A549 (cell line): Measurements from ENCODE around the gene SSPN. TPM values are rescaled to one million over a fixed set of nuclear protein-coding genes. Genes with fewer than 3 reads are reported as not detected.

ENCODE experiments used
- ATAC-seq, 2 experiments: fragments of 200-7000 bp in 1 of 2; fragments of >200 bp in 1 of 2; cut with Nextera tagmentation in 1 of 2; cut with Tn5 transposase in 1 of 2; 3 replicates each; pipeline versions ENCODE4 v1.8.0 to v1.9.1; 2018 to 2020; ENCODE audit warnings: mild to moderate bottlenecking in 1 of 2, moderate library complexity in 1 of 2
- CTCF ChIA-PET: fragments of 300-600 bp; sonication (Branson Sonifier 250); formaldehyde crosslinking; extraction: SDS; loops from one replicate; lab custom pipeline; 2021; ENCODE audit warnings: antibody characterized with exemption, inconsistent platforms; lab: Yijun Ruan, JAX
- POLR2A ChIA-PET: fragments of 350-600 bp; formaldehyde crosslinking; extraction: SDS; loops from one replicate; lab custom pipeline; 2021; ENCODE audit warnings: antibody characterized with exemption, inconsistent platforms; lab: Yijun Ruan, JAX
- DNase-seq, 2 experiments: peaks; one replicate each; pipeline versions ENCODE4 v3.0.0 to v3.0.0-alpha.2; 2011 to 2016; ENCODE audit warnings: low read depth in 1 of 2, low spot score in 1 of 2
- FAIRE-seq: peaks from 2 replicates; lab custom pipeline; 2011; peaks lifted over from hg19 to GRCh38; lab: Jason Lieb, UNC
- H3K27ac ChIP-seq, 2 experiments: fragments of >200 bp; sonication (Bioruptor Twin); formaldehyde crosslinking; 3 replicates each; pipeline ENCODE4 v1.5.1; 2016 to 2017
- H3K4me1 ChIP-seq: fragments of >200 bp; sonication (Bioruptor Twin); formaldehyde crosslinking; 3 replicates; pipeline ENCODE4 v1.6.1; 2016
- H3K4me2 ChIP-seq: fragments of >200 bp; sonication (Bioruptor Twin); formaldehyde crosslinking; 3 replicates; pipeline ENCODE4 v1.6.1; 2016
- H3K4me3 ChIP-seq: fragments of >200 bp; sonication (Bioruptor Twin); formaldehyde crosslinking; 3 replicates; pipeline ENCODE4 v1.5.1; 2016
- H3K9me3 ChIP-seq: fragments of >200 bp; sonication (Bioruptor Twin); formaldehyde crosslinking; 3 replicates; pipeline ENCODE4 v1.6.1; 2016
- ATOH8 ChIP-seq: fragments of 250-450 bp; sonication (Bioruptor Pico); IDR thresholded peaks from 2 replicates; pipeline ENCODE4 v1.5.0; 2020; ENCODE audit warnings: low read depth, mild to moderate bottlenecking, moderate library complexity
- CBX2 ChIP-seq: fragments of 200-600 bp; sonication (generic); IDR thresholded peaks from 2 replicates; pipeline ENCODE4 v1.6.1; 2016; ENCODE audit warnings: low read depth, mild to moderate bottlenecking, borderline replicate concordance
- CEBPB ChIP-seq, 2 experiments: fragments of >200 bp in 1 of 2; sonication (Bioruptor Twin) in 1 of 2; formaldehyde crosslinking in 1 of 2; IDR thresholded peaks; 2 replicates each; pipeline ENCODE4 v1.6.1; 2012 to 2016
- ELK1 ChIP-seq: fragments of 150-350 bp; IDR thresholded peaks from 2 replicates; pipeline ENCODE4 v1.6.1; 2014; ENCODE audit warnings: low read depth, mild to moderate bottlenecking, low read length
- FOSL2 ChIP-seq, 2 experiments: fragments of 450-650 bp in 1 of 2; fragments of >200 bp in 1 of 2; sonication (Bioruptor Twin) in 1 of 2; formaldehyde crosslinking; IDR thresholded peaks; 2 replicates each; pipeline versions ENCODE4 v1.5.0 to v1.6.1; 2016 to 2020; ENCODE audit warnings: mild to moderate bottlenecking in 1 of 2, moderate library complexity in 1 of 2
- HES2 ChIP-seq: fragments of >200 bp; sonication (Bioruptor Twin); formaldehyde crosslinking; IDR thresholded peaks from 2 replicates; pipeline ENCODE4 v1.6.1; 2016
- HEYL ChIP-seq: fragments of 250-450 bp; sonication (Bioruptor Pico); IDR thresholded peaks from 2 replicates; pipeline ENCODE4 v1.8.0; 2021; ENCODE audit warnings: mild to moderate bottlenecking, moderate library complexity
- HOXA7 ChIP-seq: fragments of 250-450 bp; sonication (Bioruptor Pico); IDR thresholded peaks from 2 replicates; pipeline ENCODE4 v1.5.0; 2020; ENCODE audit warnings: mild to moderate bottlenecking, moderate library complexity
- JUN ChIP-seq, 2 experiments: fragments of >200 bp; sonication (Bioruptor Twin); formaldehyde crosslinking; IDR thresholded peaks; 2 replicates in 1 of 2; 3 replicates in 1 of 2; pipeline ENCODE4 v1.6.1; 2016 to 2017
- JUNB ChIP-seq: fragments of >200 bp; sonication (Bioruptor Twin); formaldehyde crosslinking; IDR thresholded peaks from 2 replicates; pipeline ENCODE4 v1.6.1; 2016
- MAX ChIP-seq: IDR thresholded peaks from 2 replicates; pipeline ENCODE4 v1.6.1; 2012
- MAZ ChIP-seq: fragments of 150-350 bp; IDR thresholded peaks from 2 replicates; pipeline ENCODE4 v1.6.1; 2014; ENCODE audit warnings: antibody characterized with exemption, low read depth, low read length, borderline replicate concordance
- MYC ChIP-seq: IDR thresholded peaks from 2 replicates; pipeline ENCODE4 v1.6.1; 2012; ENCODE audit warnings: mild to moderate bottlenecking, inconsistent platforms, low read length, improper control_type of control experiment, borderline replicate concordance
- PBX3 ChIP-seq: IDR thresholded peaks from 2 replicates; pipeline ENCODE4 v1.6.1; 2012
- POLR2A ChIP-seq: IDR thresholded peaks from 2 replicates; pipeline ENCODE4 v1.6.1; 2012; ENCODE audit warnings: mild to moderate bottlenecking, low read length
- POLR2AphosphoS2 ChIP-seq: conservative IDR thresholded peaks from 2 replicates; pipeline ENCODE4 v1.6.1; 2012; ENCODE audit warnings: low read length, improper control_type of control experiment, inconsistent platforms
- REST ChIP-seq: fragments of 200-600 bp; sonication (generic); IDR thresholded peaks from 2 replicates; pipeline ENCODE4 v1.6.1; 2016; ENCODE audit warnings: antibody characterized with exemption, mild to moderate bottlenecking, moderate library complexity
- RFX5 ChIP-seq: fragments of 450-650 bp; IDR thresholded peaks from 2 replicates; pipeline ENCODE4 v1.7.1; 2014; ENCODE audit warnings: antibody characterized with exemption, mild to moderate bottlenecking, moderate library complexity
- RNF2 ChIP-seq: fragments of 200-600 bp; sonication (generic); IDR thresholded peaks from 2 replicates; pipeline ENCODE4 v1.6.1; 2016; ENCODE audit warnings: low read depth, mild to moderate bottlenecking, antibody characterized with exemption, moderate library complexity, borderline replicate concordance
- SREBF2 ChIP-seq: fragments of 450-650 bp; IDR thresholded peaks from 2 replicates; pipeline ENCODE4 v1.6.1; 2014; ENCODE audit warnings: mild to moderate bottlenecking, moderate library complexity
- TP53 ChIP-seq: fragments of 250-450 bp; sonication (Bioruptor Pico); IDR thresholded peaks from 2 replicates; pipeline ENCODE4 v1.5.0; 2021; ENCODE audit warnings: mild to moderate bottlenecking, moderate library complexity
- WGBS: methylation state at CpG from one replicate; pipeline ENCODE4 v1.1.6; 2017; ENCODE audit errors: missing lambda C conversion rate; 5-methylcytosine and 5-hydroxymethylcytosine counted together
- polyA plus RNA-seq, 4 experiments: library from polyadenylated mRNA; depleted of rRNA in 3 of 4; stranded (reverse); fragments of >200 nt; fragmentation: RNase III in 1 of 4; extraction: RNeasy Plus Mini Kit Qiagen cat#74134 plus additional on column Dnase treatment in 1 of 4; gene quantifications; 2 replicates in 3 of 4; 3 replicates in 1 of 4; pipeline ENCODE4 v1.2.3, GENCODE V29; 2011 to 2017

Gene SSPN
- polyA plus RNA-seq, 2 of the 4 experiments (the other 2 are of a cell fraction) = 0.85 to 2.6 TPM

GRCh38 chr12:26204612-26205289 lies 9.4 kb downstream of the SSPN start (continued):
- TF ChIP-seq MAX (no peak), POLR2A (no peak)

- POLR2A ChIA-PET = no interaction called here
- TF ChIP-seq POLR2A (no peak), RNF2 (no peak), ATOH8 (CRISPR knock-in tag) (no peak), MAX (no peak)
- FAIRE-seq = no peak
These were observed 9.9 kb downstream of the SSPN start for GRCh38 chr12:26205298-26205697.

GRCh38 chr12:26205941-26206340 lies 10.6 kb downstream of the SSPN start:
- no peak overlapping the region for H3K4me2 ChIP-seq
- no peak for FAIRE-seq
- no peak for ATAC-seq
- no peak for DNase-seq
- POLR2A ChIA-PET = no interaction called here
- no peak overlapping the region for H3K27ac ChIP-seq
- CTCF ChIA-PET = no interaction called here
- TF ChIP-seq REST = no peak
- no peak for TF ChIP-seq CEBPB (IDR thresholded peaks at IDR 0.05)
- no peak for TF ChIP-seq JUNB
- no peak for TF ChIP-seq TP53 (CRISPR knock-in tag)
- TF ChIP-seq SREBF2 = no peak
- no peak for TF ChIP-seq MYC
- TF ChIP-seq FOSL2 (IDR thresholded peaks at IDR 0.05) = no peak
- no peak for TF ChIP-seq FOSL2 (CRISPR knock-in tag; IDR thresholded peaks at IDR 0.05)
- TF ChIP-seq CBX2 = no peak
- no peak for TF ChIP-seq MAZ
- TF ChIP-seq RFX5 = no peak
- no peak for TF ChIP-seq JUN (IDR thresholded peaks at IDR 0.05)
- no peak for TF ChIP-seq HEYL (CRISPR knock-in tag)
- TF ChIP-seq POLR2AphosphoS2 = no peak
- TF ChIP-seq HOXA7 (CRISPR knock-in tag) = no peak
- no peak for TF ChIP-seq PBX3
- TF ChIP-seq ELK1 = no peak
- no peak for TF ChIP-seq MAX
- TF ChIP-seq ATOH8 (CRISPR knock-in tag) = no peak
- TF ChIP-seq HES2 = no peak
- H3K4me1 ChIP-seq = no peaks in the 10 kb centered on the region
- H3K9me3 ChIP-seq = no peaks in the 10 kb centered on the region
- WGBS = 43% methylated on average over 6 of the region's 6 CpGs
- no peak overlapping the region for H3K4me3 ChIP-seq

More at GRCh38 chr12:26205298-26205697, 9.9 kb downstream of the SSPN start:
- Histone ChIP-seq H3K4me1 (no peaks in the 10 kb centered on the region), H3K4me3 (no peak overlapping the region), H3K4me2 (no peak overlapping the region), H3K9me3 (no peaks in the 10 kb centered on the region), H3K27ac (no peak overlapping the region)
- ATAC-seq (no peak), DNase-seq (no peak)
- WGBS = 82% methylated on average over 2 of the region's 2 CpGs
- CTCF ChIA-PET = no interaction called here
